H9 (cell line): ENCODE data around the gene QRICH2. TPM values are rescaled to one million over a fixed set of nuclear protein-coding genes. Genes with fewer than 3 reads are reported as not detected.

ENCODE experiments used
- DNase-seq: peaks from one replicate; pipeline ENCODE4 v3.0.0-alpha.2; 2017
- H2AFZ ChIP-seq: one replicate; pipeline ENCODE4 v1.6.1; 2013; ENCODE audit warnings: mild to moderate bottlenecking, low read length, control low read depth, moderate library complexity
- H2AK5ac ChIP-seq: 2 replicates; pipeline ENCODE4 v1.6.1; 2013; ENCODE audit warnings: low read length, control low read depth, mixed read lengths; ENCODE audit not compliant: insufficient read length
- H2BK120ac ChIP-seq: one replicate; pipeline ENCODE4 v1.6.1; 2013; ENCODE audit warnings: low read depth, mild to moderate bottlenecking, low read length, control low read depth, inconsistent platforms; ENCODE audit not compliant: poor library complexity, severe bottlenecking
- H2BK12ac ChIP-seq: 2 replicates; pipeline ENCODE4 v1.6.1; 2013; ENCODE audit warnings: low read length, control low read depth, mixed read lengths, low read depth; ENCODE audit not compliant: insufficient read length
- H2BK15ac ChIP-seq: 2 replicates; pipeline ENCODE4 v1.6.1; 2013; ENCODE audit warnings: low read depth, low read length, control low read depth
- H2BK20ac ChIP-seq: one replicate; pipeline ENCODE4 v1.6.1; 2013; ENCODE audit warnings: low read depth, mild to moderate bottlenecking, low read length, control low read depth, inconsistent platforms; ENCODE audit not compliant: poor library complexity, severe bottlenecking
- H2BK5ac ChIP-seq: 2 replicates; pipeline ENCODE4 v1.6.1; 2013; ENCODE audit warnings: low read length, control low read depth, mixed read lengths; ENCODE audit not compliant: insufficient read length
- H3K14ac ChIP-seq: 2 replicates; pipeline ENCODE4 v1.6.1; 2013; ENCODE audit warnings: low read length, control low read depth; ENCODE audit not compliant: insufficient read depth
- H3K18ac ChIP-seq: 2 replicates; pipeline ENCODE4 v1.6.1; 2013; ENCODE audit warnings: low read depth, mild to moderate bottlenecking, mixed read lengths, low read length, control low read depth; ENCODE audit not compliant: insufficient read length
- H3K23ac ChIP-seq: 2 replicates; pipeline ENCODE4 v1.6.1; 2013; ENCODE audit warnings: low read length, control low read depth, mixed read lengths, low read depth; ENCODE audit not compliant: insufficient read length
- H3K23me2 ChIP-seq: 2 replicates; pipeline ENCODE4 v1.6.1; 2013; ENCODE audit warnings: low read depth, mild to moderate bottlenecking, mixed read lengths, low read length, control low read depth; ENCODE audit not compliant: insufficient read length, poor library complexity, severe bottlenecking
- H3K27ac ChIP-seq: 2 replicates; pipeline ENCODE4 v1.5.1; 2013; ENCODE audit warnings: low read length, control low read depth, mixed read lengths, low read depth; ENCODE audit not compliant: insufficient read length
- H3K27me3 ChIP-seq: 2 replicates; pipeline ENCODE4 v1.6.1; 2013; ENCODE audit warnings: low read length, control low read depth, inconsistent platforms; ENCODE audit not compliant: insufficient read depth
- H3K4ac ChIP-seq: 2 replicates; pipeline ENCODE4 v1.6.1; 2013; ENCODE audit warnings: low read depth, mild to moderate bottlenecking, control low read depth, inconsistent platforms, low read length, moderate library complexity
- H3K4me1 ChIP-seq: 2 replicates; pipeline ENCODE4 v1.6.1; 2013; ENCODE audit warnings: low read length, control low read depth, inconsistent platforms; ENCODE audit not compliant: insufficient read depth
- H3K4me2 ChIP-seq: 2 replicates; pipeline ENCODE4 v1.6.1; 2013; ENCODE audit warnings: low read length, control low read depth, mixed read lengths; ENCODE audit not compliant: insufficient read length, insufficient read depth
- H3K56ac ChIP-seq: 2 replicates; pipeline ENCODE4 v1.6.1; 2013; ENCODE audit warnings: low read depth, mild to moderate bottlenecking, mixed read lengths, low read length, control low read depth; ENCODE audit not compliant: insufficient read length
- H3K79me1 ChIP-seq: 2 replicates; pipeline ENCODE4 v1.6.1; 2013; ENCODE audit warnings: low read depth, mild to moderate bottlenecking, moderate library complexity, low read length, control low read depth, inconsistent platforms; ENCODE audit not compliant: insufficient read depth, poor library complexity, severe bottlenecking
- H3K79me2 ChIP-seq: 2 replicates; pipeline ENCODE4 v1.6.1; 2013; ENCODE audit warnings: low read length, control low read depth, inconsistent platforms; ENCODE audit not compliant: insufficient read depth
- H3K9ac ChIP-seq: 2 replicates; pipeline ENCODE4 v1.6.1; 2013; ENCODE audit warnings: low read length, control low read depth, mixed read lengths; ENCODE audit not compliant: insufficient read length; ENCODE audit errors: extremely low read depth
- H3K9me3 ChIP-seq: one replicate; pipeline ENCODE4 v1.6.1; 2013; ENCODE audit warnings: low read depth, low read length, inconsistent platforms; ENCODE audit not compliant: control insufficient read depth
- H3T11ph ChIP-seq: one replicate; pipeline ENCODE4 v1.6.1; 2013; ENCODE audit warnings: mild to moderate bottlenecking, low read length, control low read depth, inconsistent platforms
- H4K20me1 ChIP-seq: one replicate; pipeline ENCODE4 v1.6.1; 2013; ENCODE audit not compliant: control insufficient read depth, insufficient read length, insufficient read depth
- H4K5ac ChIP-seq: 2 replicates; pipeline ENCODE4 v1.6.1; 2013; ENCODE audit warnings: low read depth, mild to moderate bottlenecking, mixed read lengths, low read length, control low read depth; ENCODE audit not compliant: insufficient read length
- H4K8ac ChIP-seq: replicated peaks from 2 replicates; pipeline ENCODE4 v1.6.1; 2013; ENCODE audit warnings: low read length, control low read depth, mixed read lengths, low read depth; ENCODE audit not compliant: insufficient read length
- H4K91ac ChIP-seq: 2 replicates; pipeline ENCODE4 v1.6.1; 2013; ENCODE audit warnings: low read depth, mild to moderate bottlenecking, moderate library complexity, mixed read lengths, low read length, control low read depth; ENCODE audit not compliant: insufficient read length
- H3K27ac Mint-ChIP-seq, 3 experiments: 2 replicates in 2 of 3; 3 replicates in 1 of 3; pipeline ENCODE4 v1.8.0; 2020 to 2021; ENCODE audit warnings: mixed read lengths in 3 of 3, mild to moderate bottlenecking in 1 of 3, moderate library complexity in 1 of 3
- H3K27me3 Mint-ChIP-seq: 2 replicates; pipeline ENCODE4 v1.8.0; 2021; ENCODE audit warnings: low read depth, mild to moderate bottlenecking, moderate library complexity, mixed read lengths
- H3K36me3 Mint-ChIP-seq, 3 experiments: 2 replicates in 2 of 3; 3 replicates in 1 of 3; pipeline ENCODE4 v1.8.0; 2020 to 2021; ENCODE audit warnings: low read depth in 3 of 3, mixed read lengths in 3 of 3; ENCODE audit not compliant: insufficient read depth in 1 of 3
- H3K4me1 Mint-ChIP-seq, 2 experiments: 2 replicates each; pipeline ENCODE4 v1.8.0; 2020; ENCODE audit warnings: mixed read lengths in 2 of 2
- H3K4me3 Mint-ChIP-seq, 2 experiments: 2 replicates in 1 of 2; 3 replicates in 1 of 2; pipeline ENCODE4 v1.8.0; 2020 to 2021; ENCODE audit warnings: mild to moderate bottlenecking in 2 of 2, mixed read lengths in 2 of 2, moderate library complexity in 1 of 2
- H3K9me3 Mint-ChIP-seq, 2 experiments: 2 replicates in 1 of 2; 3 replicates in 1 of 2; pipeline ENCODE4 v1.8.0; 2020; ENCODE audit warnings: mild to moderate bottlenecking in 2 of 2, mixed read lengths in 2 of 2, moderate library complexity in 1 of 2
- WGBS: extraction: QIAGEN DNeasy Blood & Tissue Kit; methylation state at CpG from one replicate; pipeline ENCODE4 v1.1.7; 2013; ENCODE audit warnings: missing lambda C conversion rate, low lambda C conversion rate, mixed read lengths; ENCODE audit not compliant: insufficient read length; ENCODE audit errors: extremely low coverage; 5-methylcytosine and 5-hydroxymethylcytosine counted together
- total RNA-seq: library from RNA; stranded (reverse); gene quantifications from 2 replicates; pipeline ENCODE4 v1.2.1, GENCODE V29; 2021
- TF ChIP-seq, protein P1 (sequence below): fragments of 200-600 bp; sonication (generic); conservative IDR thresholded peaks from 3 replicates; pipeline ENCODE4 v1.8.0; 2021; ENCODE audit warnings: antibody characterized with exemption, mild to moderate bottlenecking

Gene QRICH2
- total RNA-seq, 1 experiment from 2014 or later: 3.2 TPM

DNA sequence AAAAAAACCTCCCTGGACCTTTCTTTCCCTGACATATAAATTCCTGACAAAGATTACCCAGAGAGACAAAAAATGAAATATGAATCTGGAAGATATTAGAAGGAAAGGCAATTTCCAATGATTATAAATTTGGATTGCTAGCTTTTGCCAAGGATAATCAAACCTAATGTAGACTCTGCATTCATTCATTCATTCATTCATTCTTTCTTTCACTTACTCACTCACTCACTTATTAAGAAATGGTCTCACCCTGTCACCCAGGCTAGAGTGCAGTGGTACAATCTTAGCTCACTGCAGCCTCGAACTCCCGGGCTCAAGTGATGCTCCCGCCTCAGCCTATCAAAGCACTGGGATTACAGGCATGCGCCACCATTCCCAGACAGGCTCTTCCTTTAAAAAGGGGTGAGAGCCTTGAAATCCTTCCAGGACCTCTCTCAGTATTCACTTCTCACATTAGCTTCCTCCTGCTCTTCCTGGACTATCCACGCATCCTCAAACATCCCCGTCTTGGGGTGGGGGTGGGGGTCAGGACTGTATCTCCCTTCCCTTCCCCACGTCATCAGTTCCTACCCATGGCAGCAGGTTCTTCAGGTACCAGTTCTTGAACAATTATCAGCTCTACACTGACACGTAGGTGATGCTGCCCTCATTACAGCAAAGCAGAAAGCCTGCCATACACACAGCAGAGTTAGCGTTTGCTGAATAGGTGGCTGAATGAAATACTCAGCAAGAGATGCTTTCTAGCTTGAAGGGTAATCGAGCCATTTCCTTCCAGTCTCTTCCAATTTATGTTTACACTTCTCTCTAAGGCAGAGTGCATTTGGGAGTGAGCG, 25.8 kb upstream of the QRICH2 start:
- H4K8ac ChIP-seq: no peak overlapping the region
- Mint-ChIP-seq H3K27ac (peak overlapping the region in 1 of 3 experiments; percentile 34; a peak in 1 of 7 replicates), H3K9me3 (no peaks in the 10 kb centered on the region; a peak in 1 of 5 replicates), H3K27me3 (no peaks in the 10 kb centered on the region), H3K4me3 (no peak overlapping the region), H3K4me1 (peaks cover 6 to 8% of the 10 kb centered on the region in 2 experiments; a peak in 3 of 4 replicates), H3K36me3 (peaks cover 2 to 18% (median 12%) of the 10 kb centered on the region in 3 experiments; a peak in 5 of 7 replicates)
- H3K9ac ChIP-seq: no peak overlapping the region
- H3K9me3 ChIP-seq: no peaks in the 10 kb centered on the region
- no peak overlapping the region for H2BK5ac ChIP-seq
- H2BK20ac ChIP-seq: no peak overlapping the region
- no peaks in the 10 kb centered on the region for H3K79me2 ChIP-seq
- H2BK120ac ChIP-seq: no peak overlapping the region
- no peaks in the 10 kb centered on the region for H3K27me3 ChIP-seq
- no peak overlapping the region for H4K91ac ChIP-seq
- no CpG with 5 or more reads among the region's 11 CpGs for WGBS
- H4K20me1 ChIP-seq: no peaks in the 10 kb centered on the region
- no peak overlapping the region for H3T11ph ChIP-seq
- H2BK15ac ChIP-seq: no peak overlapping the region
- H3K4me1 ChIP-seq: no peaks in the 10 kb centered on the region
- H3K23me2 ChIP-seq: no peaks in the 10 kb centered on the region
- H4K5ac ChIP-seq: no peak overlapping the region
- no peak overlapping the region for H3K18ac ChIP-seq
- H2AK5ac ChIP-seq: no peak overlapping the region
- no peaks in the 10 kb centered on the region for H3K79me1 ChIP-seq
- H3K4ac ChIP-seq: no peak overlapping the region
- no peak overlapping the region for H3K23ac ChIP-seq
- no peak overlapping the region for H2BK12ac ChIP-seq
- DNase-seq: no peak
- no peak overlapping the region for H3K27ac ChIP-seq
- H3K4me2 ChIP-seq: no peak overlapping the region
- no peak overlapping the region for H3K56ac ChIP-seq
- H2AFZ ChIP-seq: no peak overlapping the region
- TF ChIP-seq, protein P1, sequence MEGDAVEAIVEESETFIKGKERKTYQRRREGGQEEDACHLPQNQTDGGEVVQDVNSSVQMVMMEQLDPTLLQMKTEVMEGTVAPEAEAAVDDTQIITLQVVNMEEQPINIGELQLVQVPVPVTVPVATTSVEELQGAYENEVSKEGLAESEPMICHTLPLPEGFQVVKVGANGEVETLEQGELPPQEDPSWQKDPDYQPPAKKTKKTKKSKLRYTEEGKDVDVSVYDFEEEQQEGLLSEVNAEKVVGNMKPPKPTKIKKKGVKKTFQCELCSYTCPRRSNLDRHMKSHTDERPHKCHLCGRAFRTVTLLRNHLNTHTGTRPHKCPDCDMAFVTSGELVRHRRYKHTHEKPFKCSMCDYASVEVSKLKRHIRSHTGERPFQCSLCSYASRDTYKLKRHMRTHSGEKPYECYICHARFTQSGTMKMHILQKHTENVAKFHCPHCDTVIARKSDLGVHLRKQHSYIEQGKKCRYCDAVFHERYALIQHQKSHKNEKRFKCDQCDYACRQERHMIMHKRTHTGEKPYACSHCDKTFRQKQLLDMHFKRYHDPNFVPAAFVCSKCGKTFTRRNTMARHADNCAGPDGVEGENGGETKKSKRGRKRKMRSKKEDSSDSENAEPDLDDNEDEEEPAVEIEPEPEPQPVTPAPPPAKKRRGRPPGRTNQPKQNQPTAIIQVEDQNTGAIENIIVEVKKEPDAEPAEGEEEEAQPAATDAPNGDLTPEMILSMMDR: no peak
- H3K14ac ChIP-seq: no peak overlapping the region
